ELR (cell line): ENCODE data around the gene BTF3.

Experiments
- DNase-seq: peaks from one replicate; pipeline ENCODE4 v3.0.0-alpha.2; 2015; ENCODE audit warnings: low read depth

BTF3 gene

GRCh38 chr5:73525606-73526203, 27.5 kb downstream of the BTF3 start:
- DNase-seq = no peak

GRCh38 chr5:73528248-73528647, 30.0 kb downstream of the BTF3 start:
- DNase-seq = no peak

GRCh38 chr5:73529081-73529480, 30.8 kb downstream of the BTF3 start:
- DNase-seq = no peak

GRCh38 chr5:73531356-73531755, 33.1 kb downstream of the BTF3 start:
- DNase-seq = peak; percentile 40

- no peak for DNase-seq
Measured at GRCh38 chr5:73532195-73532594, 34.0 kb downstream of the BTF3 start.

- DNase-seq = peak; percentile 26
Measured at GRCh38 chr5:73534011-73534644, 35.9 kb downstream of the BTF3 start.

GRCh38 chr5:73534971-73535370, 36.7 kb downstream of the BTF3 start:
- DNase-seq = no peak

- no peak for DNase-seq
Measured at GRCh38 chr5:73539730-73540129, 41.5 kb downstream of the BTF3 start.

- peak; percentile 97 for DNase-seq
Measured at GRCh38 chr5:73540192-73540591, 42.0 kb downstream of the BTF3 start.

GRCh38 chr5:73542020-73542419, 43.8 kb downstream of the BTF3 start:
- no peak for DNase-seq

GRCh38 chr5:73544429-73545402, 46.5 kb downstream of the BTF3 start:
- DNase-seq = no peak

- no peak for DNase-seq
Measured at GRCh38 chr5:73545403-73545779, 47.1 kb downstream of the BTF3 start.

- no peak for DNase-seq
Measured at GRCh38 chr5:73550016-73550415, 51.8 kb downstream of the BTF3 start.

GRCh38 chr5:73552642-73553041, 54.4 kb downstream of the BTF3 start:
- DNase-seq = no peak
